OCI-M2 (cell line): Measurements from ENCODE around the gene PRKCA.

Experiments used
- DNase-seq: peaks from one replicate; lab custom pipeline; 2025; ENCODE audit not compliant: unreplicated experiment; lab: John Stamatoyannopoulos, UW

The PRKCA gene

GRCh38 chr17:66412857-66413558, 110.6 kb downstream of the PRKCA start:
- no peak for DNase-seq

GRCh38 chr17:66413559-66414520, 111.4 kb downstream of the PRKCA start:
- no peak for DNase-seq

DNA sequence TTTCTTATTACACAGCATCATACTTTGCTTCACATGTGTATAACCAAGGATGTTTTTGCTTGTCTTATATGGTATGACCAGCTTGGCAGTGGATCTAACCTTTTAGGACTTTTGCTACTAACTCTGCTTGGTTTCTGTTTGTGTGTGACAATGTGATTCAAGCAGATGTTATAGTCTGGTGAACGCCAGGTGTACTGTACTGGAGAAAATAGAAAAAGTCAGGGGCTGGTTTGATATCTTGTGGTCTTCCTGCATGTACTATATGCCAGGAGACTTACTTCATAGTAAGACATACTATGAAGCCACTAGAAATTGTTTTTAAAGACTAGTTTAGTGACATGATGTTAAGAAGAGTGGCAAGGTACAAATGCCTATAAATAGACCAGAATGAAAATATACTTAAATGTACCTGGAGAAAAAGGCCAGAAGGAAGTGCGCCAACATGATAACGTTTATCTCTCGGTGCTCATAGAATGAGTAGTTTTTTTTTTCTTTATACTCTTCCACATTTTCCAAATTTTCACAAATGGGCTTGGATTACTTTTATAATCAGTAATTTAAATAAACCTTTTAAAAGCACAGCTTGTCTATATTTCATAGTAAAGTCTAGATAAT, 112.3 kb downstream of the PRKCA start:
- no peak for DNase-seq

DNA sequence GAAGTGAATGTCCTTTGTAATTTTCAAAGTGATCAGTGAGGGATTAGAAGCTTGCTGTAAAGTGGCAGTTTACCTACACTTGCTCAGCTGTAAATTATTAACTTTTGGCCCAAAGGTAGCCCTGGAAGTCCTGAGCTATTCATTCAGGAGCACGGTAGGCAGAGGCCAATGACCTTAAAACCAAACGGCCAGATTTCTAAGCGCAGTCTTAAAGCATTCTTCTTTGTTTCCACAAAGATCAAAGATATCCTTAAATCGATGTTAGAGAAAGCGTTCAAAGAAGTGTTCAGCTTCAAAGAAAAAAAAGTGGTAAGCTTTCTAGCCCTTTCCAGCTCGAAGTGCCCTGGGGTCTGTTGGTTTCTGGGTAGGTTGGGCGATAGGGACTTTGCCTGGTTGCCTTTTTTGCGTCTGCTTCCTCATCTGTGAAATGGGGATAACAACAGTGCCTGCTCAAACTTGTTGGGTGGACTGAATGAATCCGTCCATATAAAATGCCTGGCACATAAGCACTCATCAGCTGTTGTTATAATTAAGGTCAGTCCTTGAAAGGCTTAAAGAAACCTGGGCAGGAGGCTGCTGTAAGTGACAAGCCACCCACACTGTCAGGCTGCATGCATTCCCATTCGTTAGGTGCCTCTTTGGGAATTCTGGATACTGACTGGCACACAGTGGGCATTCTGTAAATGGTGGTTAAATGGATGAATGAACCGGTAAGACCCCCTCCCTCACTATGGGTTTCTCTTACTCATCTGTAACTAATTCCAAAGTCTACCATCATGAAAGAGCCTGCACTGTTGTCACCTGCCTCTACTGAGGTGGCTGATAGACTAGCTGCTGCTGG, 113.2 kb downstream of the PRKCA start:
- DNase-seq = no peak

- DNase-seq = no peak
These were observed 114.0 kb downstream of the PRKCA start for GRCh38 chr17:66416207-66416940.

- no peak for DNase-seq
These were observed 114.9 kb downstream of the PRKCA start for GRCh38 chr17:66417300-66417719.

DNA sequence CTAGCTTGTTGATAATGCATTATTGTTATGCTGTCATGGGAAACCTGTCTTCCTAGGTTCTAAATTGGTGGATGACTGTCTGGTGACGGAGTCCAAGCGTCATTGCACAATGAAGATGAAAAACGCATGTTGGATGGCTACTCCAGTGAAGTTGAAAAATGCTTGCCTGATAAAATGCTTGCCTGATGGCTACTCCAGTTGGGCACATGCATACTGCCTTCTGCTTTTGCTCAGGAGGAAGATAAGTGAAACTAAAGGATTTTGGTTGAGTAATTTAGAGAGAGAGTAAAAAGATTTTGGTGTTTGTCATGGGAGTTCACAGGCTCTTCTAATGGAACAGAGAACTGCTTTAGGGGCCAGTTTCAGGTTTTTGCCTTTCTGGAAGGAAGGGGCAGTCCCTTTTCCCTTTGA, 118.6 kb downstream of the PRKCA start:
- no peak for DNase-seq

- no peak for DNase-seq
These were observed 119.8 kb downstream of the PRKCA start for GRCh38 chr17:66422186-66422585.

DNA sequence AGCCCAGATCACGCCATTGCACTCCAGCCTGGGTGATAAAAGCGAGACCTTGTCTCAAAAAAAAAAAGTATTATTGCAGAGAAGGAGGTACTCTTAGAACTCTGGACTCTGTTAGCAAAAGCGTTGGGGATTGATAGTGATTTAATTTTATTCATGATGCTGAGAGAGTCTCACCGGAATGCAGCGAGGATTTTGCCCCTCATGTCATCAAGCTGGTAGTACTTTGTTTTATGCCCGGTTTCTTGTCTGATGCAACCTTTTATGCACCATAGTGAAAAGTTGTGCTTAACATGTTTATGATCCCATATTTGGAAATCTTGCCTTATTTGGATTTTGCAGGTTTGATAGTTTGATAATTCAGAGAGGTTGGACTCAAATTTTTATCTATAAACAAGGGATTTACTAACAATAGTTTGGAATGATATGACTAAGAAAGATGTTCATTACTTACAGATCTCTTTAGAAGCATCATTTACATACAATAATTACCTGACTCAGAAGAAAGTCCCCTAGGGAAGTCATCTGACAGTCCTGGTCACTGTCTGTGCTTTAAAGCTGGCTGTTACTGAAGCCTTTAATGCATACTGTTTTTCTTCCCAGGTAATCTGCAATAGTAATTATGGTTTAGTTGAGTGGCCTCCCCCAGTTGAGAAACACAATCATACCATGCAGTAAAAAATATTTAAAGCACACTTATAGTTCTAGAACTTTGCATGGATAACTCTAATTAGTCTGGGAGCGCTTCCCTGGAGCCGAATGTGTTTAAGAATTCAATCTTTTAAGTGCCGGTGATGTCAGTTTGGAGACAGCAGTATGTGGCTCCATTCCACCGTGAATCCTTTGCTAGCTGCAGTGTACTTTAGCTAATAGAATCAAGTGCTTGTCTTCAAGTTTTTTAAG, 120.9 kb downstream of the PRKCA start:
- DNase-seq = no peak

DNA sequence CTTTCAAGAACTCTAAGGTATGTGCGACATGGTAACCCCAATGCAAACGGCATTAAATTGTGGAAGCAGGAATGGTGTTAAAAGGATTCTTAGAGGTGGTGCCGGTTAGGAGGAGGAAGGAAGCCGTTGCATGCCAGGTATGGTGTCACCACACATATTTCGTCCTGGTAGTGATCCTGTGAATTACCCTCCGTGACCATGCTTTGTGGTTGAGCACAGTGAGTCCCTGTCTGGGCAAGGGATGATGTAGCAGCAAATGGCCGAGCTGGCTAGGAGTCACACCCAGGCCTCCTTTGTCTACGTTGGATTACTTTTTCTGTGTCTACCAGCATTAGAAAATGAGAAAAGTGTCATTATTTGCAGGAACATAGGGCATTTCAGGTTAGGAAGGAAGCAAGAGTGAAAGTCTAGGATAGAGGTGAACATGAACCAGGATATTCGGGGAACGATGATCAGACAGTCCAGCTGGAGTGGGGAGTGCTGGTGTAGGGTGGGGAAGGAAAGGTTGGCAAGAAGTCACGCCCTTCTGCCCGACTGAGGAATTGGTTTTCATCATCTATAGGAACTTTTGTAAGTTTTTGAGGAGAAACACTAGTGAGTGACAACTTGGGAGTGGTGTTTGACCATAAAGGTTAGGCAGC, 123.5 kb downstream of the PRKCA start:
- DNase-seq = no peak

DNA sequence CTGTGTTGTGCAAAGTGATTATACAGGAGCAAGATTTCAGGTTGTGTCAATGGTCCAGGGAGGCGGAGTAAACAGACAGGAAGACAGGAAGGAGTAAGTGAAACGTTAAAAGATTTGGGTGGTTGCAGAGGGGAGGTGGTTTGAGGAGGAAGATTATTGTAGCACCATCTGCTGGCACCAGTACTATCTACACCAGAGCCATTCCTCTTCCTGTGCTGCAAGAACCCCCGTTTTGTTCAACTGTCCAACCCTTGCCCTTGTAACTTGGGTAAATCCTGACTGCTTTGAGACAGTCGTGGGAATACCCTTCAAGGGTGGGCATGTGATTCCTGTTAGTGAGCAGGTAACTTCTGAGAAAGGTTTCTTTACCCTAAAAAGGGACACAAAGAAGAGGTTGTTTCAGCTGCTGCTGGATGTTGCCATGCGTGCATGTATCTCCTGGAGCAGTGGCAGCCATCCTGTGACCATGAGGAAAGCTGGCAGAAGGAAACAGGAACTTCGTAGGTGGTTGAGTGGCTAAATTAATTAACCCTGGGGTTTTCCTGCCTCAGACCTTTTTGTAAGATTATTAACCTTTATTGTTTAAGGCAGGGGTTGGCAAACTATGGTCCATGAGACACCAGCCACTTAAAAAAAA, 124.1 kb downstream of the PRKCA start:
- DNase-seq = no peak

DNA sequence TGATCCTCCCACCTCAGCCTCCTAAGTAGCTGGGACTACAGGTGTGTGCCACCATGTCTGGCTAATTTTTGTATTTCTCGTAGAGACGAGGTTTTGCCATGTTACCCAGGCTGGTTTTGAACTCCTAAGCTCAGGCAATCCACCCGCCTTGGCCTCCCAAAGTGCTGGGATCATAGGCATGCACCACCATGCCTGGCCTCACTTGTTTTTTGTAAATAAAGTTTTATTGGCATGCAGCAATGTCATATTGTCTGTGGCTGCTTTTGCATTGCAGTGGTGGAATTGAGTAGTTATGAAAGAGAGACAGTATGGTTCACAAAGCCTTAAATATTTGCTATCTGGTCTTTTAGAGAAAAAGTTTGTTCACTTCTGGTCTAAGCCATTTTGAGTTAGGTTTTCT, 124.7 kb downstream of the PRKCA start:
- no peak for DNase-seq

GRCh38 chr17:66429680-66430079, 127.3 kb downstream of the PRKCA start:
- DNase-seq = no peak

DNA sequence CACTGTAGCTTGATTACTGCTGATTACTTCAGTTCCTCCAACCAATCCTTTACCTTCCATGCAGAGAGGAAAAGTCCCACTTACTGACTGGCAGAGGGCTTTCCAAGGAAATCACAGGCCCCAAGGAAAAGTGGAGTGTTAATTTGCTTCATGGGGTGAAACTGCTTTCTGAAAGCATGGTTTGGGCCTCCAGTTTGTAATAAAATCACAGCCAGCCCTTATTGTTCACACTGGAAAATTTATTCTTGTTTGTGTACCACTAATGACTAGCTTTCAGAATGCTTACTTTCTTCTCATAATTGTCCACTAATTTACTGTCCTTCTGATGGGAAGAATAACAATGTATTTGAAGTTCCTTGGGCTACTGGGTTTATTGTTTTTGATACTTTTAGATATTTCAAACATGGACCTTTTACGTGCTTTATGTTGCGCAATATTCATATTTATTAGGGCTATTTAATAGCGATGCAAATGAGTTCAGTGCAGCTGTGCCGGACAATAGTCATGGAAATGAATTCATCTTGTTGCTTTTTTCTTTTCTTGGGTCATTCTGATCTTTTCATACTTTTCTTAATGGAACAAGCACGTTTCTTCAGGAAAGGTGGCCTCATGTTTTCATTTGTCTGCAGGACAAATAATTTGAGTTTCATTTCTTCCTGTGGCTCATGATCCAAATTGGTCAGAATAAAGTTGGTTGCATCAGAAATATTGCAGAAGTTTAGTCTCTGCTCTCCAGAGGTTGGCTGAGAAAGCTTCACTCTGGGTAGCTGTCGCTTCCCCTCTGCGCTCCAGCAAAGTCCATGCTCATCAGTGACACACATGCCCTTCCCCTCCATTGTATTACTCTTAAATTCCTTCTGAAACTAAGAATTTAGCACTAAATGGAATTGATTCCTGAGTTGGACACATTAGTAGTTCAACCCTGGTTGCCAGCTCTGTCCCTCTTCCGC, 128.7 kb downstream of the PRKCA start:
- no peak for DNase-seq

DNA sequence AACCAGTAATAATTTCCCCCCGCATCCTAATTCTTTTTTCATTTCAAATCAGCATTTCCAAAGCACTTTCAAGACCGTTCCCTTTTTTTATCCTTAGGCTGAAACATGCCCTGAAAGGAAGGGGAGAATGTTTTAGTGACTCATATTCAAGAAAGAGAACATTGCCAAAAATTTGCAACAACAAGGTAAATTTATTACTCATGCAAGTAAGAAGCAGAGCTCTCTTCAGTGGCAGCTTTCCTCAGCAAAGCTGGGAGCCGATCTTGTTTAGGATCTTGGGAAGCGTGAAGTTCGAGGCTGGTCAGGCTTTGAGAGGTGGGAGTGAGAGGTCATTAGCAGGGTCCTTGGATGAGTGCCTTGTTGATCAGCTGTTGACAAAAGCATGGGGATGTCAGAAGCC, 129.5 kb downstream of the PRKCA start:
- no peak for DNase-seq

DNA sequence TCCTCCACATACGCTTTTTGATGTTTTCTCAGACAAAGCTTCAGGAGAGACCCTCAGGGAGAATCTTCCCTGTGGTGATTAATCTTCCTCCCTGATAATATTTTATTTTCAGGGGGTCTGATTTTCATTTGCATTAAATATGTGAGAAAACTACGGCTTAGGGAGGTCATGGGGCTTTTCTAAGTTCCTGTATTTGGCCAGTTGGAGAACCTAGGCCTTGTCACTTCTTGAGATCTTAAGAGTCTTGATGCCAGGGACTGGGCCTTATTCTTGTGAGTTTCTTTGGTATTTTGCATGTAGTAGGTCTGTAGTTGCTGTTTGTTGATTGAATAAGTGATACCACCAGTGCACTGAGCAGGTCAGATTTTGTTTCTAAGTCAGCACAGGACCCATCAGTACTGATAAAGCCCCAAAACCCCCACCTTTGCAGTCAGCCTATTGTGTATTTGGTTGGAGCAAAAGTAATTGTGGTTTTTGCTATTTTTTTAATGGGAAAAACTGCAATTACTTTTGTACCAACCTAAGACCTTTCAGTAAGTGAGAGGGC, 130.1 kb downstream of the PRKCA start:
- DNase-seq = no peak
